HFFc6 (cell line): ENCODE data around the gene CELF4. TPM values are rescaled to one million over a fixed set of nuclear protein-coding genes. Genes with fewer than 3 reads are reported as not detected.

Experiments
- DNase-seq: peaks from one replicate; pipeline ENCODE4 v3.0.0-alpha.2; 2018
- H3K27ac Mint-ChIP-seq: 2 replicates; pipeline ENCODE4 v1.8.0; 2020; ENCODE audit warnings: mild to moderate bottlenecking, mixed read lengths
- H3K27me3 Mint-ChIP-seq: 2 replicates; pipeline ENCODE4 v1.8.0; 2021; ENCODE audit warnings: mild to moderate bottlenecking, moderate library complexity, mixed read lengths; ENCODE audit not compliant: insufficient read depth
- H3K36me3 Mint-ChIP-seq: 2 replicates; pipeline ENCODE4 v1.8.0; 2021; ENCODE audit warnings: low read depth, mixed read lengths
- H3K4me1 Mint-ChIP-seq: 2 replicates; pipeline ENCODE4 v1.8.0; 2020; ENCODE audit warnings: low read depth, mixed read lengths
- H3K4me3 Mint-ChIP-seq: 2 replicates; pipeline ENCODE4 v1.8.0; 2020; ENCODE audit warnings: mild to moderate bottlenecking, moderate library complexity, mixed read lengths
- H3K9me3 Mint-ChIP-seq: 2 replicates; pipeline ENCODE4 v1.8.0; 2020; ENCODE audit warnings: mild to moderate bottlenecking, mixed read lengths
- CTCF ChIP-seq: fragments of 200-600 bp; sonication (generic); IDR thresholded peaks from 2 replicates; pipeline ENCODE4 v1.5.0; 2021; ENCODE audit warnings: antibody characterized with exemption, mild to moderate bottlenecking
- total RNA-seq, 6 experiments: library from RNA; stranded (reverse); fragmentation: NEBNext Ultra II Directional; extraction: Animal tissue kit (Norgen Biotek cat#: 25700); gene quantifications; 2 replicates in 1 of 6; 3 replicates in 5 of 6; pipeline ENCODE4 v1.2.3, GENCODE V29; 2021

CELF4 gene
- total RNA-seq, 6 experiments from 2014 or later, result not detected

GRCh38 chr18:37452682-37453385, 112.8 kb downstream of the CELF4 start:
- TF ChIP-seq CTCF, result no peak
- Mint-ChIP-seq H3K36me3 (no peaks in the 10 kb centered on the region), H3K27ac (no peak overlapping the region; the same call in 1 of the 2 replicates), H3K4me3 (no peak overlapping the region), H3K27me3 (peaks cover 26% of the 10 kb centered on the region), H3K4me1 (peaks cover 33% of the 10 kb centered on the region), H3K9me3 (no peaks in the 10 kb centered on the region)
- peak; percentile 28 for DNase-seq

- Mint-ChIP-seq H3K27ac (no peak overlapping the region), H3K4me3 (no peak overlapping the region), H3K27me3 (peaks cover 21% of the 10 kb centered on the region), H3K36me3 (no peaks in the 10 kb centered on the region), H3K4me1 (peaks cover 33% of the 10 kb centered on the region), H3K9me3 (no peaks in the 10 kb centered on the region)
- DNase-seq, result no peak
- TF ChIP-seq CTCF, result no peak
These were observed 113.6 kb downstream of the CELF4 start for GRCh38 chr18:37452015-37452414.

- Mint-ChIP-seq H3K27me3 (peaks cover 24% of the 10 kb centered on the region), H3K4me1 (peaks cover 33% of the 10 kb centered on the region), H3K27ac (no peak overlapping the region; the same call in 1 of the 2 replicates), H3K9me3 (no peaks in the 10 kb centered on the region), H3K4me3 (no peak overlapping the region), H3K36me3 (no peaks in the 10 kb centered on the region)
- TF ChIP-seq CTCF, result no peak
- DNase-seq, result no peak
These were observed 114.3 kb downstream of the CELF4 start for GRCh38 chr18:37451239-37451825.

GRCh38 chr18:37450434-37451132, 115.0 kb downstream of the CELF4 start:
- H3K9me3 Mint-ChIP-seq, result no peaks in the 10 kb centered on the region
- peak; percentile 71 for DNase-seq
- peaks cover 37% of the 10 kb centered on the region for H3K4me1 Mint-ChIP-seq
- H3K27me3 Mint-ChIP-seq, result peaks cover 22% of the 10 kb centered on the region
- peak overlapping the region; percentile 17; the same call in 1 of the 2 replicates for H3K4me3 Mint-ChIP-seq
- peak overlapping the region; percentile 45; the same call in 1 of the 2 replicates for H3K27ac Mint-ChIP-seq
- no peaks in the 10 kb centered on the region for H3K36me3 Mint-ChIP-seq
- no peak for TF ChIP-seq CTCF

- Mint-ChIP-seq H3K4me1 (peaks cover 47% of the 10 kb centered on the region), H3K36me3 (no peaks in the 10 kb centered on the region), H3K9me3 (no peaks in the 10 kb centered on the region), H3K27me3 (peaks cover 20% of the 10 kb centered on the region), H3K4me3 (no peak overlapping the region), H3K27ac (no peak overlapping the region; the same call in 1 of the 2 replicates)
- no peak for TF ChIP-seq CTCF
- no peak for DNase-seq
These were observed 116.0 kb downstream of the CELF4 start for GRCh38 chr18:37449618-37450017.
